ENCODE data around the gene AP1M2.

Gene AP1M2

DNA sequence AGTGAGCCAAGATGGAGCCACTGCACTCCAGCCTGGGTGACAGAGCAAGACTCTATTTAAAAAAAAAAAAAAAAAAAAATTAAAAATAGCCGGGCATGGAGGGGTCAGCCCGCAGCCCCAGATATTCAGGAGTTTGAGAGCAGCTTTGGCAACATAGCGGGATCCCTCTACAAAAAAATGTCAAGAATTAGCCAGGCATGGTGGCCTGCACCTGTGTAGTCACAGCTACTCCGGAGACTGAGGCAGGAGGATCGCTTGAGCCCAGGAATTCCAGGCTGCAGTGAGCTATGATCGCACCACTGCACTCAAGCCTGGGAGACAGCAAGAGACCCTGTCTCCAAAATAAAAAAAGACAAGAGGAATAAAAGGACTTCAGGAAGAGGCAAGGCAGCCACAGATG, 716 bp downstream of the AP1M2 start:
- no peak for TF ChIP-seq CTCF (IDR thresholded peaks at IDR 0.05; ENCODE audit: low read length, missing control alignments)
- H3K4me3 ChIP-seq (replicated peaks; ENCODE audit: low read depth, low read length) = no peak overlapping the region
- no peak for DNase-seq (ENCODE audit: low read depth)

DNA sequence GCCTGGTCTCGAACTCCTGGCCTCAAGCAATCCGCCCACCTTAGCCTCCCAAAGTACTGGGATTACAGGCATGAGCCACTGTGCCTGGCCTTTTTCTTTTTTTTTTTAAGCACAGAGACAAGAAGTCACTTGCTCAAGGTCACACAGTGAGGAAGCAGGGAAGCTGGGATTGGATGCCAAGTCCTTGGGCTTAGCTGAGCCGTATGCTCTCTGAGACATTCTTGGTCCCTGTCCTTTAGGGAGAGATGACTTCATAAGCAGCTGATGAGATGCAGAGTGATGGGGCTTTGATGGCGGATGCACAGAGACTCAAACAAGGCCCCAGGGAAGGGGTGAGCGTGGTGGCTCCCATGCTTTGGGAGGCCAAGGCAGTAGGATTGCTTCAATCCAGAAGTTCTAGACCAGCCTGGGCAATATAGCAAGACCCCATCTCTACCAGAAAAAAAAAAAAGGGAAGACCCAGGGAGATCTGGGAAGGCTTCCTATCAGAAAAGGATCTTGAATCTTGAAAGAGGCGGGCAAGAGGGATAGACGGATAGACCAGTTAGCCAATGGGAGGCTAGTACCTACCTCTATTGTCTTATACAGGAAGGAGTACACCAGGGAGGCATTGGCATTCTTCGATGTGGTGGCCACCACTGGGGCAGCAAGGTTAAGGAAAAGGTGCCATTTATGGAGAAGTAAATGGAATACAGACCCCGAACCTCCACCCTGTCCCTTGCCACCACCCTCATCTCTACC, 3.9 kb downstream of the AP1M2 start:
- no peak overlapping the region for H3K4me3 ChIP-seq (replicated peaks; ENCODE audit: low read depth, low read length)
- TF ChIP-seq CTCF (IDR thresholded peaks at IDR 0.05; ENCODE audit: low read length, missing control alignments) = no peak
- no peak for DNase-seq (ENCODE audit: low read depth)

- H3K4me3 ChIP-seq (replicated peaks; ENCODE audit: low read depth, low read length) = no peak overlapping the region
- no peak for DNase-seq (ENCODE audit: low read depth)
- no peak for TF ChIP-seq CTCF (IDR thresholded peaks at IDR 0.05; ENCODE audit: low read length, missing control alignments)
These were observed 5.0 kb downstream of the AP1M2 start for GRCh38 chr19:10582091-10582490.

- peak; percentile 94 for DNase-seq (ENCODE audit: low read depth)
- TF ChIP-seq CTCF (IDR thresholded peaks at IDR 0.05; ENCODE audit: low read length, missing control alignments) = peak; percentile 98
- no peak overlapping the region for H3K4me3 ChIP-seq (replicated peaks; ENCODE audit: low read depth, low read length)
These were observed 6.0 kb downstream of the AP1M2 start for GRCh38 chr19:10580979-10581631.

- no peak for DNase-seq (ENCODE audit: low read depth)
- TF ChIP-seq CTCF (IDR thresholded peaks at IDR 0.05; ENCODE audit: low read length, missing control alignments) = no peak
- H3K4me3 ChIP-seq (replicated peaks; ENCODE audit: low read depth, low read length) = no peak overlapping the region
These were observed 9.2 kb downstream of the AP1M2 start for GRCh38 chr19:10577951-10578350.

GRCh38 chr19:10575011-10575716, 11.9 kb downstream of the AP1M2 start:
- TF ChIP-seq CTCF (IDR thresholded peaks at IDR 0.05; ENCODE audit: low read length, missing control alignments) = no peak
- H3K4me3 ChIP-seq (replicated peaks; ENCODE audit: low read depth, low read length) = no peak overlapping the region
- no peak for DNase-seq (ENCODE audit: low read depth)
